HEK293 (cell line): Measurements from ENCODE around the gene CADPS.

Experiments used
- CTCF ChIA-PET: fragments of 350-600 bp; formaldehyde crosslinking; extraction: SDS; loops from one replicate; lab custom pipeline; 2021; ENCODE audit warnings: antibody characterized with exemption; lab: Yijun Ruan, JAX
- POLR2A ChIA-PET: fragments of 300-600 bp; formaldehyde crosslinking; extraction: SDS; loops from one replicate; lab custom pipeline; 2020; ENCODE audit warnings: antibody characterized with exemption, inconsistent platforms; lab: Yijun Ruan, JAX
- H3K27ac ChIP-seq: fragments of 200-500 bp; sonication (Bioruptor generic); 2 replicates; pipeline ENCODE4 v1.5.1; 2014; ENCODE audit warnings: low read depth, low read length, control low read depth, inconsistent platforms; ENCODE audit errors: extremely low read depth
- H3K36me3 ChIP-seq, 2 experiments: fragments of 200-500 bp in 1 of 2; sonication (Bioruptor generic) in 1 of 2; 1 replicate in 1 of 2; 2 replicates in 1 of 2; pipeline ENCODE4 v1.5.1; 2014 to 2017; ENCODE audit warnings: inconsistent platforms in 2 of 2, low read length in 2 of 2; ENCODE audit not compliant: control insufficient read depth in 2 of 2, insufficient read depth in 1 of 2
- H3K4me1 ChIP-seq: fragments of 200-500 bp; sonication (Bioruptor generic); 2 replicates; pipeline ENCODE4 v1.5.1; 2014; ENCODE audit warnings: mild to moderate bottlenecking, low read length, inconsistent platforms; ENCODE audit not compliant: control insufficient read depth, insufficient read depth
- H3K4me3 ChIP-seq: 2 replicates; pipeline ENCODE4 v1.5.1; 2011; ENCODE audit warnings: low read depth, mild to moderate bottlenecking, control low read depth, low read length, moderate library complexity
- H3K9me3 ChIP-seq: fragments of 200-500 bp; sonication (Bioruptor generic); 2 replicates; pipeline ENCODE4 v1.5.1; 2014; ENCODE audit warnings: low read depth, low read length, inconsistent platforms; ENCODE audit not compliant: control insufficient read depth, insufficient read depth
- BCL11A ChIP-seq: fragments of 450-650 bp; formaldehyde crosslinking; IDR thresholded peaks from 2 replicates; pipeline ENCODE4 v1.5.1; 2016; ENCODE audit warnings: low read depth, missing biosample characterization, missing genetic modification characterization
- HOXD13 ChIP-seq: sonication (generic); formaldehyde crosslinking; IDR thresholded peaks from 2 replicates; pipeline ENCODE4 v1.8.0; 2022; ENCODE audit warnings: missing genetic modification reagents, borderline replicate concordance
- KLF8 ChIP-seq: fragments of 450-650 bp; formaldehyde crosslinking; IDR thresholded peaks from 2 replicates; pipeline ENCODE4 v1.5.1; 2016; ENCODE audit warnings: missing biosample characterization, missing genetic modification characterization
- KLF9 ChIP-seq: fragments of 450-650 bp; formaldehyde crosslinking; IDR thresholded peaks from 2 replicates; pipeline ENCODE4 v1.5.1; 2016; ENCODE audit warnings: missing biosample characterization, missing genetic modification characterization, low read depth
- YY2 ChIP-seq: fragments of 450-650 bp; formaldehyde crosslinking; IDR thresholded peaks from 2 replicates; pipeline ENCODE4 v1.5.1; 2016; ENCODE audit warnings: missing biosample characterization, missing genetic modification characterization
- ZBTB20 ChIP-seq: fragments of 450-650 bp; formaldehyde crosslinking; IDR thresholded peaks from 2 replicates; pipeline ENCODE4 v1.5.1; 2016; ENCODE audit warnings: missing biosample characterization, missing genetic modification characterization
- ZNF223 ChIP-seq: fragments of 450-650 bp; formaldehyde crosslinking; IDR thresholded peaks from 2 replicates; pipeline ENCODE4 v1.5.1; 2016; ENCODE audit warnings: missing biosample characterization, missing genetic modification characterization
- ZNF707 ChIP-seq: fragments of 450-650 bp; formaldehyde crosslinking; IDR thresholded peaks from 2 replicates; pipeline ENCODE4 v1.5.1; 2016; ENCODE audit warnings: missing biosample characterization, missing genetic modification characterization
- TF ChIP-seq, protein P1 (sequence below): fragments of 450-650 bp; formaldehyde crosslinking; conservative IDR thresholded peaks from 2 replicates; pipeline ENCODE4 v1.5.1; 2016; ENCODE audit warnings: low read depth, missing biosample characterization, missing genetic modification characterization
- TF ChIP-seq, protein P2 (sequence below): fragments of 450-650 bp; formaldehyde crosslinking; IDR thresholded peaks from 2 replicates; pipeline ENCODE4 v1.5.1; 2016; ENCODE audit warnings: missing biosample characterization, missing genetic modification characterization
- TF ChIP-seq, protein P3 (sequence below): fragments of 450-650 bp; formaldehyde crosslinking; IDR thresholded peaks from 2 replicates; pipeline ENCODE4 v1.5.1; 2016; ENCODE audit warnings: missing biosample characterization, missing genetic modification characterization
- TF ChIP-seq, protein P4 (sequence below): fragments of 450-650 bp; formaldehyde crosslinking; IDR thresholded peaks from 2 replicates; pipeline ENCODE4 v1.5.1; 2016; ENCODE audit warnings: missing biosample characterization, missing genetic modification characterization
- TF ChIP-seq, protein P5 (sequence below): fragments of 450-650 bp; formaldehyde crosslinking; IDR thresholded peaks from 2 replicates; pipeline ENCODE4 v1.5.1; 2016; ENCODE audit warnings: missing biosample characterization, missing genetic modification characterization
- TF ChIP-seq, protein P6 (sequence below): fragments of 450-650 bp; formaldehyde crosslinking; IDR thresholded peaks from 2 replicates; pipeline ENCODE4 v1.5.1; 2016; ENCODE audit warnings: missing biosample characterization, missing genetic modification characterization

Gene CADPS

DNA sequence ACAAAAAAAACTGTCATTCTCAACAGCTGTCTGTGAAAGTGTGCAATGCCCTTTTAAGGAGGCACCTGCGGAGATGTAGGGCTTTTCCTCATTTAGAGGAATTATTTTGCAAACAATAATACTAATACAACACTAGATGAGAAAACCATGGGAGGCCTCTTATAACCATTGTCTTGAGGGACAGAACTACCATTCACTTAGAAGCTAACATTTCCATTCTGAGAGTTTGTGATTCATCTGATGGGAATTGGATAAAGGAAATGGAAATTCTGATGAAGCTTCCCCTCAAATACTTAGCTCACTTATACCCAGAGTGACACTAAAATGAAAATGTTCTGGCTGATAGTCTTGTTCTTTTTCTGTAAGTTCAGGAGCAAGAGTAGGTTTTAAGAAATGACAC, 147.7 kb downstream of the CADPS start:
- POLR2A ChIA-PET, result no interaction called here

DNA sequence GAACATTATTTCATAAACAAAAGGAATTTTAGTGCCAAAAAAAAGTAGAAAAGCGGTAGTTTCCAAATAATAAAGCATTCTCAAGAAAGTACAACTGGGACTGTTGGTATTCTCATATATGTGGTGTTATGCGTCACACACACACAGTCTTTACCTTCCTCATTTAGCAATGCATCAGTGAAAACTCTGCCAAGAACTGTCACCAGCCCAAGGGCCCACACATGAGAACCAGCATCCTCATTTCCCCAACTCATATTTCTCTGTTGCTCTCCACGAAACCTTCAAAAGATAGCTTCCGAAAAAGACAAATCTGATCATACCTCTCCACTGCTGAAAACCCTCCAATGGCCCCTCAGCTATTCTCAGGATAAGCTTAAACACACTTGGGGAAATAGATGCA, 150.7 kb downstream of the CADPS start:
- Histone ChIP-seq H3K27ac (no peak overlapping the region), H3K36me3 (no peaks in the 10 kb centered on the region), H3K4me1 (no peaks in the 10 kb centered on the region), H3K4me3 (no peak overlapping the region), H3K9me3 (no peaks in the 10 kb centered on the region)
- ChIA-PET CTCF (no interaction called here), POLR2A (no interaction called here)
- TF ChIP-seq, protein P1, sequence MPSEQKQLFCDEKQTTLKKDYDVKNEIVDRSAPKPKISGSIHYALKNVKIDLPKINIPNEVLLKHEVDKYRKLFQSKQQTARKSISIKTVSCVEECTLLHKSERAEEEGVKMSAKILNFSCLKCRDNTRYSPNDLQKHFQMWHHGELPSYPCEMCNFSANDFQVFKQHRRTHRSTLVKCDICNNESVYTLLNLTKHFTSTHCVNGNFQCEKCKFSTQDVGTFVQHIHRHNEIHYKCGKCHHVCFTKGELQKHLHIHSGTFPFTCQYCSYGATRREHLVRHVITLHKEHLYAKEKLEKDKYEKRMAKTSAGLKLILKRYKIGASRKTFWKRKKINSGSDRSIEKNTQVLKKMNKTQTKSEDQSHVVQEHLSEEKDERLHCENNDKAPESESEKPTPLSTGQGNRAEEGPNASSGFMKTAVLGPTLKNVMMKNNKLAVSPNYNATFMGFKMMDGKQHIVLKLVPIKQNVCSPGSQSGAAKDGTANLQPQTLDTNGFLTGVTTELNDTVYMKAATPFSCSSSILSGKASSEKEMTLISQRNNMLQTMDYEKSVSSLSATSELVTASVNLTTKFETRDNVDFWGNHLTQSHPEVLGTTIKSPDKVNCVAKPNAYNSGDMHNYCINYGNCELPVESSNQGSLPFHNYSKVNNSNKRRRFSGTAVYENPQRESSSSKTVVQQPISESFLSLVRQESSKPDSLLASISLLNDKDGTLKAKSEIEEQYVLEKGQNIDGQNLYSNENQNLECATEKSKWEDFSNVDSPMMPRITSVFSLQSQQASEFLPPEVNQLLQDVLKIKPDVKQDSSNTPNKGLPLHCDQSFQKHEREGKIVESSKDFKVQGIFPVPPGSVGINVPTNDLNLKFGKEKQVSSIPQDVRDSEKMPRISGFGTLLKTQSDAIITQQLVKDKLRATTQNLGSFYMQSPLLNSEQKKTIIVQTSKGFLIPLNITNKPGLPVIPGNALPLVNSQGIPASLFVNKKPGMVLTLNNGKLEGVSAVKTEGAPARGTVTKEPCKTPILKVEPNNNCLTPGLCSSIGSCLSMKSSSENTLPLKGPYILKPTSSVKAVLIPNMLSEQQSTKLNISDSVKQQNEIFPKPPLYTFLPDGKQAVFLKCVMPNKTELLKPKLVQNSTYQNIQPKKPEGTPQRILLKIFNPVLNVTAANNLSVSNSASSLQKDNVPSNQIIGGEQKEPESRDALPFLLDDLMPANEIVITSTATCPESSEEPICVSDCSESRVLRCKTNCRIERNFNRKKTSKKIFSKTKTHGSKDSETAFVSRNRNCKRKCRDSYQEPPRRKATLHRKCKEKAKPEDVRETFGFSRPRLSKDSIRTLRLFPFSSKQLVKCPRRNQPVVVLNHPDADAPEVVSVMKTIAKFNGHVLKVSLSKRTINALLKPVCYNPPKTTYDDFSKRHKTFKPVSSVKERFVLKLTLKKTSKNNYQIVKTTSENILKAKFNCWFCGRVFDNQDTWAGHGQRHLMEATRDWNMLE, result no peak
- TF ChIP-seq, protein P2, sequence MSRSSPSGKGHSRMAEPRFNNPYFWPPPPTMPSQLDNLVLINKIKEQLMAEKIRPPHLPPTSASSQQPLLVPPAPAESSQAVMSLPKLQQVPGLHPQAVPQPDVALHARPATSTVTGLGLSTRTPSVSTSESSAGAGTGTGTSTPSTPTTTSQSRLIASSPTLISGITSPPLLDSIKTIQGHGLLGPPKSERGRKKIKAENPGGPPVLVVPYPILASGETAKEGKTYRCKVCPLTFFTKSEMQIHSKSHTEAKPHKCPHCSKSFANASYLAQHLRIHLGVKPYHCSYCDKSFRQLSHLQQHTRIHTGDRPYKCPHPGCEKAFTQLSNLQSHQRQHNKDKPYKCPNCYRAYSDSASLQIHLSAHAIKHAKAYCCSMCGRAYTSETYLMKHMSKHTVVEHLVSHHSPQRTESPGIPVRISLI (tag by site-specific recombination), result no peak
- no peak for TF ChIP-seq ZBTB20 (tag by site-specific recombination)

More for the DNA sequence above, 147.7 kb downstream of the CADPS start:
- no peaks in the 10 kb centered on the region for H3K9me3 ChIP-seq
- H3K4me1 ChIP-seq, result no peaks in the 10 kb centered on the region
- H3K36me3 ChIP-seq, result no peaks in the 10 kb centered on the region
- no peak overlapping the region for H3K4me3 ChIP-seq
- TF ChIP-seq BCL11A (tag by site-specific recombination), result no peak
- no peak for TF ChIP-seq YY2 (tag by site-specific recombination)
- TF ChIP-seq ZNF707 (tag by site-specific recombination), result no peak
- no peak for TF ChIP-seq HOXD13 (CRISPR knock-in tag)
- TF ChIP-seq ZNF223 (tag by site-specific recombination), result no peak
- TF ChIP-seq, protein P3, sequence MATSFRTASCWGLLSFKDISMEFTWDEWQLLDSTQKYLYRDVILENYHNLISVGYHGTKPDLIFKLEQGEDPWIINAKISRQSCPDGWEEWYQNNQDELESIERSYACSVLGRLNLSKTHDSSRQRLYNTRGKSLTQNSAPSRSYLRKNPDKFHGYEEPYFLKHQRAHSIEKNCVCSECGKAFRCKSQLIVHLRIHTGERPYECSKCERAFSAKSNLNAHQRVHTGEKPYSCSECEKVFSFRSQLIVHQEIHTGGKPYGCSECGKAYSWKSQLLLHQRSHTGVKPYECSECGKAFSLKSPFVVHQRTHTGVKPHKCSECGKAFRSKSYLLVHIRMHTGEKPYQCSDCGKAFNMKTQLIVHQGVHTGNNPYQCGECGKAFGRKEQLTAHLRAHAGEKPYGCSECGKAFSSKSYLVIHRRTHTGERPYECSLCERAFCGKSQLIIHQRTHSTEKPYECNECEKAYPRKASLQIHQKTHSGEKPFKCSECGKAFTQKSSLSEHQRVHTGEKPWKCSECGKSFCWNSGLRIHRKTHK (tag by site-specific recombination), result no peak
- TF ChIP-seq, protein P4, sequence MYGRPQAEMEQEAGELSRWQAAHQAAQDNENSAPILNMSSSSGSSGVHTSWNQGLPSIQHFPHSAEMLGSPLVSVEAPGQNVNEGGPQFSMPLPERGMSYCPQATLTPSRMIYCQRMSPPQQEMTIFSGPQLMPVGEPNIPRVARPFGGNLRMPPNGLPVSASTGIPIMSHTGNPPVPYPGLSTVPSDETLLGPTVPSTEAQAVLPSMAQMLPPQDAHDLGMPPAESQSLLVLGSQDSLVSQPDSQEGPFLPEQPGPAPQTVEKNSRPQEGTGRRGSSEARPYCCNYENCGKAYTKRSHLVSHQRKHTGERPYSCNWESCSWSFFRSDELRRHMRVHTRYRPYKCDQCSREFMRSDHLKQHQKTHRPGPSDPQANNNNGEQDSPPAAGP (tag by site-specific recombination), result no peak
- TF ChIP-seq KLF9, result no peak
- no peak for TF ChIP-seq KLF8
- TF ChIP-seq, protein P5, sequence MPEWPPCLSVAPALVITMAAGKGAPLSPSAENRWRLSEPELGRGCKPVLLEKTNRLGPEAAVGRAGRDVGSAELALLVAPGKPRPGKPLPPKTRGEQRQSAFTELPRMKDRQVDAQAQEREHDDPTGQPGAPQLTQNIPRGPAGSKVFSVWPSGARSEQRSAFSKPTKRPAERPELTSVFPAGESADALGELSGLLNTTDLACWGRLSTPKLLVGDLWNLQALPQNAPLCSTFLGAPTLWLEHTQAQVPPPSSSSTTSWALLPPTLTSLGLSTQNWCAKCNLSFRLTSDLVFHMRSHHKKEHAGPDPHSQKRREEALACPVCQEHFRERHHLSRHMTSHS (tag by site-specific recombination), result no peak
- TF ChIP-seq, protein P1, result no peak
- TF ChIP-seq, protein P6, sequence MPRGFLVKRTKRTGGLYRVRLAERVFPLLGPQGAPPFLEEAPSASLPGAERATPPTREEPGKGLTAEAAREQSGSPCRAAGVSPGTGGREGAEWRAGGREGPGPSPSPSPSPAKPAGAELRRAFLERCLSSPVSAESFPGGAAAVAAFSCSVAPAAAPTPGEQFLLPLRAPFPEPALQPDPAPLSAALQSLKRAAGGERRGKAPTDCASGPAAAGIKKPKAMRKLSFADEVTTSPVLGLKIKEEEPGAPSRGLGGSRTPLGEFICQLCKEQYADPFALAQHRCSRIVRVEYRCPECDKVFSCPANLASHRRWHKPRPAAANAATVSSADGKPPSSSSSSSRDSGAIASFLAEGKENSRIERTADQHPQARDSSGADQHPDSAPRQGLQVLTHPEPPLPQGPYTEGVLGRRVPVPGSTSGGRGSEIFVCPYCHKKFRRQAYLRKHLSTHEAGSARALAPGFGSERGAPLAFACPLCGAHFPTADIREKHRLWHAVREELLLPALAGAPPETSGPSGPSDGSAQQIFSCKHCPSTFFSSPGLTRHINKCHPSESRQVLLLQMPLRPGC (tag by site-specific recombination), result no peak
- H3K27ac ChIP-seq, result no peak overlapping the region
- CTCF ChIA-PET, result no interaction called here
